Lung (tissue), 12 donors: ENCODE results near the gene TMEM218. TPM values are rescaled to one million over a fixed set of nuclear protein-coding genes. Genes with fewer than 3 reads are reported as not detected.
A peak's percentile ranks its signal among the peaks of the same experiment; 100 is the strongest.

Source experiments
- ATAC-seq: fragments of 200-7000 bp; cut with Tn5 transposase; one replicate; pipeline ENCODE4 v1.9.1; 2020; ENCODE audit warnings: moderate number of reproducible peaks; ENCODE audit not compliant: insufficient read depth, low FRiP score
- DNase-seq, 3 donors: peaks; one replicate each; pipeline ENCODE4 v3.0.0-alpha.2; 2013 to 2017
- H3K27ac ChIP-seq, 2 donors: one replicate each; pipeline ENCODE4 v1.5.1; 2013; ENCODE audit warnings: mild to moderate bottlenecking in 2 of 2, moderate library complexity in 2 of 2, control low read depth in 1 of 2, inconsistent platforms in 1 of 2, low read depth in 1 of 2, low read length in 1 of 2
- H3K27me3 ChIP-seq, 3 donors: one replicate each; pipeline ENCODE4 v1.5.1; 2013; ENCODE audit warnings: low read length in 2 of 3; ENCODE audit not compliant: control insufficient read depth in 3 of 3, insufficient read depth in 3 of 3
- H3K36me3 ChIP-seq, 4 donors: one replicate each; pipeline ENCODE4 v1.5.1; 2013; ENCODE audit warnings: low read length in 4 of 4, mild to moderate bottlenecking in 1 of 4, moderate library complexity in 1 of 4; ENCODE audit not compliant: control insufficient read depth in 4 of 4, insufficient read depth in 4 of 4
- H3K4me1 ChIP-seq, 5 donors: one replicate each; pipeline ENCODE4 v1.5.1; 2013; ENCODE audit warnings: low read length in 5 of 5, mild to moderate bottlenecking in 2 of 5, moderate library complexity in 1 of 5; ENCODE audit not compliant: control insufficient read depth in 5 of 5, insufficient read depth in 5 of 5
- H3K4me3 ChIP-seq: one replicate; pipeline ENCODE4 v1.5.1; 2013; ENCODE audit warnings: mild to moderate bottlenecking, control low read depth, moderate library complexity
- H3K9ac ChIP-seq, 2 donors: one replicate each; pipeline ENCODE4 v1.5.1; 2013; ENCODE audit warnings: low read length in 2 of 2, control low read depth in 1 of 2; ENCODE audit not compliant: insufficient read depth in 1 of 2
- H3K9me3 ChIP-seq, 4 donors: one replicate each; pipeline ENCODE4 v1.5.1; 2013; ENCODE audit warnings: low read length in 3 of 4, mild to moderate bottlenecking in 1 of 4, moderate library complexity in 1 of 4; ENCODE audit not compliant: control insufficient read depth in 4 of 4, insufficient read depth in 3 of 4
- CTCF ChIP-seq: IDR thresholded peaks from 2 replicates; pipeline ENCODE4 v1.5.1; 2012; ENCODE audit warnings: mild to moderate bottlenecking; ENCODE audit errors: control extremely low read depth, extremely low read depth
- WGBS, 2 donors: extraction: QIAGEN DNeasy Blood & Tissue Kit; methylation state at CpG; one replicate each; pipeline ENCODE4 v1.1.7; 2013; 5-methylcytosine and 5-hydroxymethylcytosine counted together
- polyA plus RNA-seq, 2 donors: library from polyadenylated mRNA; stranded (reverse); fragments of 200-250 nt; gene quantifications; one replicate each; pipeline ENCODE4 v1.2.1, GENCODE V29; 2013
- total RNA-seq, 2 donors: library from RNA; depleted of rRNA in 1 of 2; stranded (reverse); fragments of >200 nt in 1 of 2; gene quantifications; one replicate each; pipeline ENCODE4 v1.2.1, GENCODE V29; 2014 to 2021
- donor health status: control.
- donor health status: control.
- donor health status: Bipolar disorder and iron deficiency.
- donor health status: healthy.
- donor health status: DM: yes; HTN: yes; CAD: no.

Gene TMEM218
- total and polyA plus RNA-seq, 4 donors = 23.3 to 39.9 (median 27.4) TPM

- Histone ChIP-seq H3K4me3 (no peak overlapping the region), H3K9me3 (no peaks in the 10 kb centered on the region), H3K9ac (no peak overlapping the region), H3K27ac (no peak overlapping the region), H3K27me3 (no peaks in the 10 kb centered on the region), H3K4me1 (no peaks in the 10 kb centered on the region), H3K36me3 (peaks cover 21 to 35% (median 22%) of the 10 kb centered on the region in 4 donors)
- ATAC-seq (no peak), DNase-seq (no peak)
- 90 to 95% methylated on average over 2 of the region's 2 CpGs for WGBS, 2 donors
- TF ChIP-seq CTCF = no peak
Measured at GRCh38 chr11:125100136-125100535, 11.3 kb downstream of the TMEM218 start.

DNA sequence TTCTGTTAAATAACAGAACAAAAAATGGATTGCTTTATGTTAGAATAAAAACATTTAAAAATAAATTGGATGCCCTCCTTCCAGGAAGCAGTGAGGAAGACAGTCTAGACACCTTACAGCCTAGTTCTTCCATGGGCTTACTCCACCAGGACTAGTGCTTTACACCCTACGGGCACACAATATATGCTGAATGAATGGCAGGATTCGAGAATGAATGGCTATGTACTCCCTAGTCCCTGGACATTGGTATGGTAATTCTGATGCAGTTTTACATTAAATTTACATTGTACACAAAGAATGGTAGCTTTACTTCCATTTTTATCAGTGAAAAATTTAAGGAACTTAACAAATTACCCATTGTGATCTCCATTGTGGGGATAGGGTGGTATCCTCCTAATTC, 16.7 kb downstream of the TMEM218 start:
- H3K27me3 ChIP-seq = no peaks in the 10 kb centered on the region
- H3K4me1 ChIP-seq = peaks cover 0 to 8% (median 1%) of the 10 kb centered on the region in 5 donors
- ATAC-seq (no peak), DNase-seq (no peak)
- H3K9ac ChIP-seq = no peak overlapping the region
- H3K4me3 ChIP-seq = no peak overlapping the region
- no peak overlapping the region for H3K27ac ChIP-seq
- TF ChIP-seq CTCF = no peak
- WGBS, 2 donors = 96 to 99% methylated on average over 2 of the region's 2 CpGs
- no peaks in the 10 kb centered on the region for H3K9me3 ChIP-seq
- H3K36me3 ChIP-seq = peaks cover 10 to 28% (median 14%) of the 10 kb centered on the region in 4 donors

DNA sequence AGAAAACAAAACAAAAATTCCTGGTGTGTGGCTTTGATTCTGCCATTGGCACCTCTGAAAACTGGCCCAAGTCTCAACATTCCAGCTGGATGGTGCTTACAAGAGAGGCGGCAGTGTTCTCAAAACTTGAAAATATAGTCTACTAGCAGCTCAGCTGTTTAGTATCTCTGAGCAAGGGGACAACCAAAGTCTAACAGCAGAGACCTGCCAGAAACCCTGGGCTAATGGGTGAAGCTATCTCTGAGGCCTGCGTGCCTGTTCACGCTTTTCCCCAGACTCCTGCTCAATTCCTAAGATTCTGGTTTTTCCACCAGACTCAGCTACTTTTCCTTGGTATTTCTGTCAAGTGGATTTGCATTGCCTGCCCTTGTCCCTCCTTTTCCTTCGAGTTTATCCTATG, 17.9 kb downstream of the TMEM218 start:
- Histone ChIP-seq H3K9me3 (no peaks in the 10 kb centered on the region), H3K27me3 (no peaks in the 10 kb centered on the region), H3K27ac (no peak overlapping the region), H3K9ac (no peak overlapping the region), H3K36me3 (peaks cover 10 to 23% (median 12%) of the 10 kb centered on the region in 4 donors), H3K4me3 (no peak overlapping the region), H3K4me1 (peaks cover 0 to 8% (median 1%) of the 10 kb centered on the region in 5 donors)
- ATAC-seq (no peak), DNase-seq (peak in 2 of 3 donors; percentile 41 to 56)
- no peak for TF ChIP-seq CTCF
- WGBS, 2 donors = 80 to 86% methylated on average over 4 of the region's 4 CpGs

DNA sequence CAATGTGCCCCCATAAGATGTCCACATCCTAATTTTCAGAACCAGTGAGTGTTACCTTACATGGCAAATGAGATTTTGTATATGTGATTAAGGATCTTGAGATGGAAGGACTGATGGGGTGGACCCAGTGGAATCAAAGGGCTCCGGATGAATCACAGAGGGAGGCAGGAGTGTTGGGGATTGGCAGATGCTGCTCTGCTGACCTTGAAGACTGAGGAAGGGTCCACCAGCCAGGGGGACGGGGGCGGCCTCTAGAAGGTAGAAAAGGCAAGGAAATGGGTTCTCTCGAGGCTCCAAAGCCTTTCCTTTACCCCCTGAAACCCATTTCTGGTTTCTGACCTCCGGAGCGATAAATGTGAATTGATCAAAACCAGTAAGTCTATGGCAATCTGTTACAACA, 18.8 kb downstream of the TMEM218 start:
- DNase-seq (no peak), ATAC-seq (no peak)
- Histone ChIP-seq H3K27me3 (no peaks in the 10 kb centered on the region), H3K27ac (no peak overlapping the region), H3K9me3 (no peaks in the 10 kb centered on the region), H3K4me3 (no peak overlapping the region), H3K36me3 (peaks cover 7 to 22% (median 9%) of the 10 kb centered on the region in 4 donors), H3K9ac (no peak overlapping the region), H3K4me1 (peaks cover 0 to 8% (median 1%) of the 10 kb centered on the region in 5 donors)
- WGBS, 2 donors = 90% methylated on average over 6 of the region's 6 CpGs
- TF ChIP-seq CTCF = no peak
